ENCODE data around the gene LRPAP1. TPM values are rescaled to one million over a fixed set of nuclear protein-coding genes. Genes with fewer than 3 reads are reported as not detected.

LRPAP1 gene
- total RNA-seq, 4 donors from 2014 or later: 65.0 to 131 (median 100) TPM

GRCh38 chr4:3478446-3479357, 53.5 kb downstream of the LRPAP1 start:
- H3K27me3 ChIP-seq: no peaks in the 10 kb centered on the region
- H3K27ac ChIP-seq: peak overlapping the region; percentile 99 to 100 (median 99)

GRCh38 chr4:3477750-3478430, 54.3 kb downstream of the LRPAP1 start:
- Histone ChIP-seq H3K27me3 (no peaks in the 10 kb centered on the region), H3K36me3 (no peaks in the 10 kb centered on the region), H3K4me1 (peaks cover 32 to 46% of the 10 kb centered on the region in 2 donors), H3K9me3 (no peaks in the 10 kb centered on the region), H3K4me3 (no peak overlapping the region), H3K27ac (peak overlapping the region in 3 of 4 donors; percentile 0 to 100 (median 99))
- in situ Hi-C loops (cut with MboI; ENCODE audit: low sequenced_read_pairs in 4 of 4) (no loop called here), intact Hi-C loops (cut with DNase I; ENCODE audit: low total_unique reads) (no loop called here)
- DNase-seq (no peak), ATAC-seq (no peak)
- TF ChIP-seq CTCF (IDR thresholded peaks at IDR 0.05 in 4 of 5, conservative IDR thresholded peaks at IDR 0.05 in 1 of 5): no peak
- TF ChIP-seq POLR2A (IDR thresholded peaks at IDR 0.05): no peak

More at GRCh38 chr4:3478446-3479357, 53.5 kb downstream of the LRPAP1 start:
- H3K9me3 ChIP-seq: no peaks in the 10 kb centered on the region
- H3K4me3 ChIP-seq: no peak overlapping the region
- DNase-seq (no peak), ATAC-seq (no peak)
- intact Hi-C loops (cut with DNase I; ENCODE audit: low total_unique reads) (no loop called here), in situ Hi-C loops (cut with MboI; ENCODE audit: low sequenced_read_pairs in 4 of 4) (no loop called here)
- no peaks in the 10 kb centered on the region for H3K36me3 ChIP-seq
- no peak for TF ChIP-seq POLR2A (IDR thresholded peaks at IDR 0.05)
- no peak for TF ChIP-seq CTCF (IDR thresholded peaks at IDR 0.05 in 4 of 5, conservative IDR thresholded peaks at IDR 0.05 in 1 of 5)
- peaks cover 33 to 42% of the 10 kb centered on the region in 2 donors for H3K4me1 ChIP-seq

- no peak for DNase-seq
- intact Hi-C loops (cut with DNase I; ENCODE audit: low total_unique reads) (no loop called here), in situ Hi-C loops (cut with MboI; ENCODE audit: low sequenced_read_pairs in 4 of 4) (no loop called here)
- no peak for TF ChIP-seq POLR2A (IDR thresholded peaks at IDR 0.05)
- no peak for TF ChIP-seq CTCF (IDR thresholded peaks at IDR 0.05 in 4 of 5, conservative IDR thresholded peaks at IDR 0.05 in 1 of 5)
- no peak for ATAC-seq
- H3K36me3 ChIP-seq: no peaks in the 10 kb centered on the region
- peaks cover 25 to 45% of the 10 kb centered on the region in 2 donors for H3K4me1 ChIP-seq
- H3K4me3 ChIP-seq: no peak overlapping the region
- H3K9me3 ChIP-seq: no peaks in the 10 kb centered on the region
- no peaks in the 10 kb centered on the region for H3K27me3 ChIP-seq
- peak overlapping the region in 3 of 4 donors; percentile 0 to 100 (median 99) for H3K27ac ChIP-seq
Measured at GRCh38 chr4:3476936-3477749, 55.1 kb downstream of the LRPAP1 start.

- peak in 1 of 2 donors; percentile 30 for DNase-seq
- intact Hi-C loops (cut with DNase I; ENCODE audit: low total_unique reads): no loop called here
Measured at GRCh38 chr4:3476341-3476747, 55.9 kb downstream of the LRPAP1 start.

More at GRCh38 chr4:3476341-3476747, 55.9 kb downstream of the LRPAP1 start:
- H3K9me3 ChIP-seq: no peaks in the 10 kb centered on the region
- no peaks in the 10 kb centered on the region for H3K36me3 ChIP-seq
- in situ Hi-C loops (cut with MboI; ENCODE audit: low sequenced_read_pairs in 4 of 4): no loop called here
- no peak for ATAC-seq
- no peak overlapping the region for H3K4me3 ChIP-seq
- H3K27ac ChIP-seq: no peak overlapping the region
- no peak for TF ChIP-seq POLR2A (IDR thresholded peaks at IDR 0.05)
- no peak for TF ChIP-seq CTCF (IDR thresholded peaks at IDR 0.05 in 4 of 5, conservative IDR thresholded peaks at IDR 0.05 in 1 of 5)
- H3K4me1 ChIP-seq: peaks cover 19 to 37% of the 10 kb centered on the region in 2 donors
- H3K27me3 ChIP-seq: no peaks in the 10 kb centered on the region
